ENCODE results near the gene SPEF2. TPM values are rescaled to one million over a fixed set of nuclear protein-coding genes. Genes with fewer than 3 reads are reported as not detected.

Gene SPEF2
- total RNA-seq, 3 donors from 2014 or later: 8.2 to 35.9 (median 11.5) TPM

DNA sequence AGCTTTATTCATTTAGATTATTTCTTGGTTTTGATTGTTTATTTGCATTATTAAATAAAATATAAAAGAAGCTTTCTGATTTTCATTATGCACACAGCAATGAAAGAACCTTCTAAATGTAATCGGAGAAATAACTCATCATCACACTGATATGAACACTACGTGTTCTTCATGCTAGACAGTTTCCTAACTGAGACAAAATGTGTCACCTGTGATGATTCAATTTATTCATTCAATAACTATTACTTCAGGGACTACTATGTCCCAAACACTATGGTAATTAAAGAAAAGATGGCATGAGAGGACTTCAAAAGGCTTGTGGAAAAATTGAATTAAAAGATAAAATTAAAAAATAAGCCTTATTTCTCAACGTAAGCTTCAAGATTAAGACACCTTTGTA, 118.1 kb downstream of the SPEF2 start:
- Histone ChIP-seq H3K4me1 (no peaks in the 10 kb centered on the region), H3K4me3 (no peak overlapping the region), H3K9me3 (peaks cover 0 to 7% of the 10 kb centered on the region in 2 donors), H3K27ac (no peak overlapping the region), H3K36me3 (no peaks in the 10 kb centered on the region), H3K27me3 (no peaks in the 10 kb centered on the region)
- DNase-seq (ENCODE audit: low spot score in 2 of 2): no peak
- intact Hi-C loops (cut with DNase I; ENCODE audit: low total_unique reads): no loop called here
- no peak for TF ChIP-seq POLR2AphosphoS5 (IDR thresholded peaks at IDR 0.05)
- TF ChIP-seq, protein P1, sequence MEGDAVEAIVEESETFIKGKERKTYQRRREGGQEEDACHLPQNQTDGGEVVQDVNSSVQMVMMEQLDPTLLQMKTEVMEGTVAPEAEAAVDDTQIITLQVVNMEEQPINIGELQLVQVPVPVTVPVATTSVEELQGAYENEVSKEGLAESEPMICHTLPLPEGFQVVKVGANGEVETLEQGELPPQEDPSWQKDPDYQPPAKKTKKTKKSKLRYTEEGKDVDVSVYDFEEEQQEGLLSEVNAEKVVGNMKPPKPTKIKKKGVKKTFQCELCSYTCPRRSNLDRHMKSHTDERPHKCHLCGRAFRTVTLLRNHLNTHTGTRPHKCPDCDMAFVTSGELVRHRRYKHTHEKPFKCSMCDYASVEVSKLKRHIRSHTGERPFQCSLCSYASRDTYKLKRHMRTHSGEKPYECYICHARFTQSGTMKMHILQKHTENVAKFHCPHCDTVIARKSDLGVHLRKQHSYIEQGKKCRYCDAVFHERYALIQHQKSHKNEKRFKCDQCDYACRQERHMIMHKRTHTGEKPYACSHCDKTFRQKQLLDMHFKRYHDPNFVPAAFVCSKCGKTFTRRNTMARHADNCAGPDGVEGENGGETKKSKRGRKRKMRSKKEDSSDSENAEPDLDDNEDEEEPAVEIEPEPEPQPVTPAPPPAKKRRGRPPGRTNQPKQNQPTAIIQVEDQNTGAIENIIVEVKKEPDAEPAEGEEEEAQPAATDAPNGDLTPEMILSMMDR (IDR thresholded peaks at IDR 0.05): no peak
- no peak for TF ChIP-seq POLR2A (IDR thresholded peaks at IDR 0.05)

DNA sequence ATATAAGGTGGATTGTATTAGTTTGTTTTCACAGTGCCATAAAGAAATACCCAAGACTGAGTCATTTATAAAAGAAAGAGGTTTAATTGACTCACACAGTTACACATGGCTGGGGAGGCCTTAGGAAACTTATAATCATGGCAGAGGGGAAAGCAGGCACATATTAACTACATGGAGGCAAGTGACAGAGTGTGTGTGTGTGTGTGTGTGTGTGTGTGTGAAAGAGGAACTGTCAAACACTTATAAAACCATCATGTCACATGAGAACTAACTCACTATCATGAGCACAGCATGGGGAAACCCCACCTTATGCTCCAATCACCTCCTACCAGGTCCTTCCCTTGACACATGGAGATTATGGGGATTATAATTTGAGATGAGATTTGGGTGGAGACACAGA, 118.6 kb downstream of the SPEF2 start:
- no peak overlapping the region for H3K4me3 ChIP-seq
- H3K27me3 ChIP-seq: no peaks in the 10 kb centered on the region
- no peaks in the 10 kb centered on the region for H3K36me3 ChIP-seq
- H3K27ac ChIP-seq: no peak overlapping the region
- intact Hi-C loops (cut with DNase I; ENCODE audit: low total_unique reads): no loop called here
- no peak for DNase-seq (ENCODE audit: low spot score in 2 of 2)
- H3K4me1 ChIP-seq: no peaks in the 10 kb centered on the region
- TF ChIP-seq, protein P1 (IDR thresholded peaks at IDR 0.05): no peak
- no peak for TF ChIP-seq POLR2AphosphoS5 (IDR thresholded peaks at IDR 0.05)
- no peak for TF ChIP-seq POLR2A (IDR thresholded peaks at IDR 0.05)
- H3K9me3 ChIP-seq: peaks cover 0 to 7% of the 10 kb centered on the region in 2 donors

DNA sequence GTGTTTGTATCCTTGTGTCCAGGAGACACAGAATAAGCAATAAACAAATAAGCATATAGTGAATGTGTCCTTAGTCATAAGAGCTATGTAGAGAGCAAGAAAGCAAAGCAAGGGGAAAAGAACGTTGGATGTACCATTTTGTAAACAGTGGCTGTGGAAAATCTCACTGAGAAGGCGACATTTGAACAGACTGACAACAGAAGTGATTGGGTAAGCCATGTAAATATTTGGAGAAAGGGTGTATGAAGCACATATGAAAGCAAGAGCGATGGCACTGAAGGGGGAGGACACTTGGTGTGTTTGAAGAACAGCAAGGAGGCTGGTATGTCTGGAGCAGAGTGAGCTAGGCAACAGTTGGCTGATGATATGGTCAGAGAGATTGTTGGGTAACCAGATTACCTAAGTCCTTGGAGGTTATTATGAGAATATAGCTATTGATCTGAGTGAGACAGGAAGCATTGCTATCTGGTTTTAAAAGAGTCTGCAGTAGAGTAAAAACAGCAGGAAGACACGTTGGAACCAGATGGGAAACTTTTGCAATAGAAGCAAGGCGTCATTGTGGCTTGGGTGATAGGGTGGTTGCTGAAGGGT, 123.6 kb downstream of the SPEF2 start:
- Histone ChIP-seq H3K4me3 (no peak overlapping the region), H3K36me3 (no peaks in the 10 kb centered on the region), H3K9me3 (peaks cover 0 to 7% of the 10 kb centered on the region in 2 donors), H3K27ac (no peak overlapping the region), H3K4me1 (no peaks in the 10 kb centered on the region), H3K27me3 (no peaks in the 10 kb centered on the region)
- intact Hi-C loops (cut with DNase I; ENCODE audit: low total_unique reads): no loop called here
- DNase-seq (ENCODE audit: low spot score in 2 of 2): no peak
- TF ChIP-seq, protein P1 (IDR thresholded peaks at IDR 0.05): no peak
- no peak for TF ChIP-seq POLR2A (IDR thresholded peaks at IDR 0.05)
- no peak for TF ChIP-seq POLR2AphosphoS5 (IDR thresholded peaks at IDR 0.05)

DNA sequence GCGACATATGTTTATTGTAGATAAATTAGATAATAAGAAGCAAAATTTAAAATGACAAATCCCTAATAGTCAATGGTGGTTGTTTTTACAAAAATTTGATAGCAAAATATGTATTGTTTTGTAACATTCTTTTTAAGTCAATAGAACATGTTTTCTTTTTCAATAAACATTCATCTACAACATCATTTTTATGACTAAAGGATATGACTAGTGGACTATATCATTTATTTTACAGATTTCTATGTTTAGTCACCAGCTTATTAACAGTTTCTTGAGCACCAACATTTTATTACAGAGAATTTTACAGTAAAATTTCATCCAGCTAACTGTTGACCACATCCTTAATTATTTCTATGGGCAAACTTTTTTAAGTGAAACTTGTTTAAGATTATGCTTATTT, 124.3 kb downstream of the SPEF2 start:
- intact Hi-C loops (cut with DNase I; ENCODE audit: low total_unique reads): no loop called here
- no peak overlapping the region for H3K4me3 ChIP-seq
- H3K36me3 ChIP-seq: no peaks in the 10 kb centered on the region
- no peaks in the 10 kb centered on the region for H3K27me3 ChIP-seq
- no peaks in the 10 kb centered on the region for H3K4me1 ChIP-seq
- DNase-seq (ENCODE audit: low spot score in 2 of 2): no peak
- H3K27ac ChIP-seq: no peak overlapping the region
- H3K9me3 ChIP-seq: peaks cover 0 to under 1% of the 10 kb centered on the region in 2 donors
- TF ChIP-seq POLR2AphosphoS5 (IDR thresholded peaks at IDR 0.05) (no peak), POLR2A (IDR thresholded peaks at IDR 0.05) (no peak)
- TF ChIP-seq, protein P1 (IDR thresholded peaks at IDR 0.05): no peak

DNA sequence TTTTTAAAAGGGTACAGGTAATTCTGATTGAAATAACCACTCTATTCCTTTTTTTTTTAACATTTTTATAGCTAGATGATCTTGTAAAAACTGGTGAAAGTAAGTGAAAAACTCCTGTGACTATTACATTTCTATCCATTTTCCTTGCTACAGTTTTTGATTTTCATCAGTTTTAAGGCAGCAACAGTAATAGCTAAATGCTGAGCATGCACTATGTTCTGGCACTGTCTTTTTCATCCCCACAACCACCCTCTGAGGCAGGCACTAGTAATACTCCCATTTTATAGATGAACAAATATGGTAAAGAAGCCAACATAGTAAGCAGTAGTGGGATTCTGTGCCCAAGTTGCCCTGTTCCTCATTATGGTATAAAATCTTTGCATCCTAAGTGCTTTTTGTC, 126.0 kb downstream of the SPEF2 start:
- Histone ChIP-seq H3K9me3 (no peaks in the 10 kb centered on the region), H3K36me3 (no peaks in the 10 kb centered on the region), H3K4me3 (no peak overlapping the region), H3K4me1 (no peaks in the 10 kb centered on the region), H3K27ac (no peak overlapping the region), H3K27me3 (no peaks in the 10 kb centered on the region)
- intact Hi-C loops (cut with DNase I; ENCODE audit: low total_unique reads): no loop called here
- TF ChIP-seq, protein P1 (IDR thresholded peaks at IDR 0.05): no peak
- no peak for TF ChIP-seq POLR2AphosphoS5 (IDR thresholded peaks at IDR 0.05)
- TF ChIP-seq POLR2A (IDR thresholded peaks at IDR 0.05): no peak
- DNase-seq (ENCODE audit: low spot score in 2 of 2): no peak
